Measurements from ENCODE around the gene MLXIP.
"Not testable (repeated sequence)": the region's sequence is repeated elsewhere in the genome, so short reads cannot be mapped to it uniquely, and the experiment has no call there.

Gene MLXIP

GRCh38 chr12:122090759-122091515, 12.4 kb downstream of the MLXIP start:
- H3K4me3 ChIP-seq (ENCODE audit: low read depth, low read length), result no peak overlapping the region
- DNase-seq (ENCODE audit: low read depth), result peak; percentile 78

GRCh38 chr12:122093098-122093883, 14.7 kb downstream of the MLXIP start:
- no peak overlapping the region for H3K4me3 ChIP-seq (ENCODE audit: low read depth, low read length)
- no peak for DNase-seq (ENCODE audit: low read depth)

GRCh38 chr12:122094137-122094734, 15.7 kb downstream of the MLXIP start:
- DNase-seq (ENCODE audit: low read depth), result no peak
- H3K4me3 ChIP-seq (ENCODE audit: low read depth, low read length), result no peak overlapping the region

DNA sequence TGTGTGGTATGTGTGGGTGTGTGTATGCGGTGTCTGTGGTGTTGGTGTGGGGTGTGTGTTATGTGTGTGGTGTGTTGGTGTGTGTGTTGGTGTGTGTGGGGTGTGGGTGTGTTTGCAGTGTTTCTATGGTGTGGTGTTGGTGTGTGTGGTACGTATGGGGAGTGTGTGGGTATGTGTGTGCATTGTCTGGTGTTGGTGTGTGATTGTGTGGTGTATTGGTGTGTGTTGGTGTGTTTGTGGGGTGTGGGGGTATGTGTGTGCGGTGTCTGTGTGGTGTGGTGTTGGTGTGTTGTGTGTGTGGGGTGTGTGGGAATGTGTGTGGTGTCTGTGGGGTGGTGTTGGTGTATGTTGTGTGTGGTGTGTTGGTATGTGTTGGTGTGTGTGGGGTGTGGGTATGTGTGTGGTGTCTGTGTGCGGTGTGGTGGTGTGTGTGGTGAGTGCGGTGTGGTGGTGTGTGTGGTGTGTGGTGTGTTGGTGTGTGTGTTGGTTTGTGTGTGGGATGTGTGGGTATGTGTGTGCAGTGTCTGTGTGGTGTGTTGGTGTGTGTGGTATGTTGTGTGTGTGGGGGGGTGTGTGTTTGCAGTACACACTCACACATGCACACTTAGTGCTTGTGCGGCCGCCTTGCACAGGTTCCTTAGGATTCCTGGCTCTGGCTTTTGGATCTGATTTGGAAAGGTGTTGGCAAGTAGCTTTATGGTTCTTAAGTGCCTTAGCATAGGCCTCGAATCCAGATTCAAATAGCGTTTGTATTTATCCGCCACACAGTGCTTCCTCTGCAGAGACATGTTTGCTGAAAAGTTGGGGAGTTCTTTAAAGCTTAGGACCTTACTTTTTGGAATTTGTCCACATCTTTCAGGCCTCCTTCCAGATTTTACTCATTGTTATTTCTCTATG, 16.4 kb downstream of the MLXIP start:
- H3K4me3 ChIP-seq (ENCODE audit: low read depth, low read length), result no peak overlapping the region
- no peak for DNase-seq (ENCODE audit: low read depth)

DNA sequence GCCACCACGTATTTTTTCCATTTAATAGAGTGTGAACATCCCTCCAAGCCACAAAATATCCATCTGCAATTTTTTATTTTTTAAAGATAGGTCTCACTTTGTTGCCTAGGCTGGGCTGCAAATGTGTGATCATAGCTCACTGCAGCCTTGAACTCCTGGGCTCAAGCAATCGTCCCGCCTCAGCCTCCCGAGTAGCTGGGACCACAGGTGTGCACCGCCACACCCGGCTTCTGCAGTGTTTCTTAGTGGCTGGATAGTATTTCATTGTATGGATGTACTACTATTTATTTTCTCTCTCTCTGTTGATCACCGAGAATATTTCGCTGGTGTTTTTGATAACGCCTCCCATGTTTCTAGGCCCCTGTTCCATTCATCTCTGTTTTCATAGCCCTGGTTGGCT, 17.5 kb downstream of the MLXIP start:
- DNase-seq (ENCODE audit: low read depth), result no peak
- no peak overlapping the region for H3K4me3 ChIP-seq (ENCODE audit: low read depth, low read length)

- no peak overlapping the region for H3K4me3 ChIP-seq (ENCODE audit: low read depth, low read length)
- no peak for DNase-seq (ENCODE audit: low read depth)
These were observed 18.1 kb downstream of the MLXIP start for GRCh38 chr12:122096591-122097149.

GRCh38 chr12:122097584-122097926, 19.0 kb downstream of the MLXIP start:
- DNase-seq (ENCODE audit: low read depth), result no peak
- no peak overlapping the region for H3K4me3 ChIP-seq (ENCODE audit: low read depth, low read length)

DNA sequence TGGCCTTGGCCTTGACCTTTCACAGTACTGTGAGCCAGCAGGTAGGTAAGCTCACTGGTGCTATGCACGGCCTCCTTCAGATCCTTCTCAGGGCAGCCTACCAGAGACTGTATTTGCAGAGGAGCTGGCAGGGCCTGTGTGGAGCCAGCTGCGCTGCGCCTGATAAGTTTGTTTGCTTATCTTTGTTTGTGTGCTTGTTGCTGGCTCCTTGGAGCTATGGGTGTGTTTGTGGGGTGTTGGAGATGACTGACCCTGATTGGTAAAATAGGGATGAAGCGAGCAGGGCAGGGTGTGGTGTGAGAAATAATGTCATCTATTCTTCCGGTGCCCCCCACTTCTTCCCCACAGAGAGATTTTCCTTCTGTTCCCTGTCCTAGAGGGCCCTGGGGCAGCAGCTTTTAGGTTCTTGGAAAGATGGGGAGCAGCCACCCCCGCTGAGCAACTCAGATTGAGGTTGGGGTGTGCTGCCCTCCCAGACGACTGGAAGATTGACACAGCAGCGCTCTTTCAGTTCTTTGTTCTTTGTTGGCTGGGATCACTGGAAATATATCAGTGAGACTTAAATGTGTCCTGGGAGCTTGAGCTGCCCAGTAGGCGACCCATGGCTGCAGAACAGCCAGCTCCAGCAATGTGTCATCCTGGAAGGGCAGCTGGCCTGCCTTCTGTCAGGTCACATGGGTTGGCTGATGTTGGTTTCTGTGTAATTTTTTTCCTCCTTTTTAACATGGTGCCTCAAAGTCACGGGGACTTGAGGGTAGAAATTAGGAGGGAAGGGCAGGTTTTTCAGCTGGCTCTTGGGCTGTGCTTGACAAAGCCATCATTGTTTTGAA, 19.6 kb downstream of the MLXIP start:
- H3K4me3 ChIP-seq (ENCODE audit: low read depth, low read length), result no peak overlapping the region
- no peak for DNase-seq (ENCODE audit: low read depth)

- no peak for DNase-seq (ENCODE audit: low read depth)
- no peak overlapping the region for H3K4me3 ChIP-seq (ENCODE audit: low read depth, low read length)
These were observed 20.8 kb downstream of the MLXIP start for GRCh38 chr12:122099280-122099749.

- H3K4me3 ChIP-seq (ENCODE audit: low read depth, low read length), result no peak overlapping the region
- DNase-seq (ENCODE audit: low read depth), result no peak
These were observed 21.3 kb downstream of the MLXIP start for GRCh38 chr12:122099856-122100255.

DNA sequence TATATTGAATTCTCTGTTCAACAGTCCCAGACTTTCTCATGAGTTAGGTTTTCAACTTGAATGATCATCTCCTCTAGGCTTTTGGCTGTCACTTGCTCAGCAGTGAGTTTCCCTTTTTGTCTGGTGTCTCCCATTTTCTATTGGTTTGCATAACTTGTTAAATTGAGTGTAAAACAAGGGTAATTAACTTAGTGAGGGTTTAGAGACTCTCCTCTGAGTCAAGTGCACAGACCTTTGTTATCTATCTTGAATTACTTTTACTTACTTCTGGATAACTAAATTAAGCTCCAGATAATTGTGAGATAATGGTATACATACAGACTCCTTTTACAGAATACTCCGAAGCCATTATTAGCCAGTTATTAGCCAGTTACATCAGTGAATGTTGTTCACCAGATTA, 22.0 kb downstream of the MLXIP start:
- no peak for DNase-seq (ENCODE audit: low read depth)
- H3K4me3 ChIP-seq (ENCODE audit: low read depth, low read length), result no peak overlapping the region

DNA sequence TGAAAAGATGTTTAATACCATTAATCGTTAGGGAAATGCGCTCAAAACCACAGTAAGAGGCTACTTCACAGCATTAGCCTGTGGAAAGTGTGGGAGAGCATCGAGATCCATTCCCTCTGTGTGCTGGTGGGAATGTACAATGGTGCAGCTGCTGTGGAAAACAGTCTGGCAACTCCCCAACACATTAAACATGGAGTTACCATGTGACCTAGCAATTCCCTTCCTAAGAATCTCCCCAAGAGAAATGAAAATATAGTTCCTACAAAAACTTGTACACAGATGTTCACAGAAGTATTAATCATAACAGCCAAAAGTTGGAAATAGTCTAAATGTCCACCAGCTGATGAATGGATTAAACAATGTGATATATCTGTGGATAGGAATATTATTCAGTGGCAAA, 23.8 kb downstream of the MLXIP start:
- no peak overlapping the region for H3K4me3 ChIP-seq (ENCODE audit: low read depth, low read length)
- no peak for DNase-seq (ENCODE audit: low read depth)

GRCh38 chr12:122104844-122105243, 26.3 kb downstream of the MLXIP start:
- DNase-seq (ENCODE audit: low read depth), result no peak
- no peak overlapping the region for H3K4me3 ChIP-seq (ENCODE audit: low read depth, low read length)

- not testable (repeated sequence) for DNase-seq (ENCODE audit: low read depth); H3K4me3 ChIP-seq (ENCODE audit: low read depth, low read length)
These were observed 26.9 kb downstream of the MLXIP start for GRCh38 chr12:122105496-122105895.

DNA sequence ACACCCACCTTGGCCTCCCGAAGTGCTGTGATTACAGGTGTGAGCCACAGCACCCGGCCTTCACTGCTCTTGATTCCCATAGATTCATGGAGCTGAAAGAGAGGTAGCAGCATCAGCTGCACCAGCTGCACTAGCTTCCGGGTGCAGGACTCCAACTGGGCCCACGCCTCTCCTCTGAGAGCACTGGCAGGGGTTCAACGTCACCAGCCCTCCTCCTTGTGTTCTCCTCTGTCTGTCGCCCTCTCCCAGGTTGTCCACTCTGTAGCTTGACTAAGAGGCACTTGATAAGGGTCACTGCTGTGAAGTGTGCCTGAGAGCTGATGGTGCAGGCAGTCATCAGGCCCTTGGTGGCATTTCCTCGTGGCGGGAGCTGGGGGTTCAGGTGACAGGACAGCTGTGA, 28.3 kb downstream of the MLXIP start:
- no peak for DNase-seq (ENCODE audit: low read depth)
- no peak overlapping the region for H3K4me3 ChIP-seq (ENCODE audit: low read depth, low read length)

DNA sequence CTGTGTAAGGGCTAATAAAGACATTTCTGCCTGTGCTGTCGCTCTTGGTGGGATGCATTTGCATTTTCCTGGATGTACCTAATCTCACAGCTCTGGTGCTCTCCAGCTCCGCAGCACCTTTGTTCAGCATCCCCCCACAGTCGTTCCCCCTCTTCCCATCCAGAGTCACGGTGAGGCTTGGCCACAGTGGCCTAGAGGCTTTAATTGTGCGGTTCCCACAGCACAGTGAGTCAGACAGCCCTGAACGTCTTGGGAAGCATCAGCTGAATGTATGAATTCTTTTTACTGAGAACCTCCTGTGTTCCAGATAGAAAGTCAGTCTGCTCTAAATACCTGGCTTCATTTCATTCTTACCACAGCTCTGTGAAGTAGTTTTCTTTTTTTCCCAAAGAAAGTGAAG, 28.7 kb downstream of the MLXIP start:
- DNase-seq (ENCODE audit: low read depth), result no peak
- H3K4me3 ChIP-seq (ENCODE audit: low read depth, low read length), result no peak overlapping the region

- H3K4me3 ChIP-seq (ENCODE audit: low read depth, low read length), result no peak overlapping the region
- no peak for DNase-seq (ENCODE audit: low read depth)
These were observed 32.6 kb downstream of the MLXIP start for GRCh38 chr12:122111089-122111641.

Measured in skeletal muscle cell (primary cell).